ENCODE measurements around the gene INTS1. TPM values are rescaled to one million over a fixed set of nuclear protein-coding genes. Genes with fewer than 3 reads are reported as not detected.
A peak's percentile ranks its signal among the peaks of the same experiment; 100 is the strongest.

Gene INTS1
- total RNA-seq, 1 donor from 2014 or later: 91.0 TPM

- Mint-ChIP-seq H3K9me3 (no peaks in the 10 kb centered on the region), H3K4me1 (ENCODE audit: low read depth) (no peaks in the 10 kb centered on the region), H3K27ac (no peak overlapping the region), H3K36me3 (ENCODE audit: low read depth) (peaks cover 18% of the 10 kb centered on the region), H3K27me3 (ENCODE audit: low read depth) (no peaks in the 10 kb centered on the region), H3K4me3 (ENCODE audit: low read depth) (no peak overlapping the region)
- DNase-seq (ENCODE audit: low spot score): no peak
- intact Hi-C loops (cut with micrococcal nuclease): no loop called here
Measured at GRCh38 chr7:1483536-1484505, 20.4 kb downstream of the INTS1 start.

GRCh38 chr7:1483079-1483478 is 21.1 kb downstream of the INTS1 start:
- no peaks in the 10 kb centered on the region for H3K27me3 Mint-ChIP-seq (ENCODE audit: low read depth)
- H3K4me3 Mint-ChIP-seq (ENCODE audit: low read depth): no peak overlapping the region
- no peak for DNase-seq (ENCODE audit: low spot score)
- H3K4me1 Mint-ChIP-seq (ENCODE audit: low read depth): no peaks in the 10 kb centered on the region
- H3K9me3 Mint-ChIP-seq: no peaks in the 10 kb centered on the region
- intact Hi-C loops (cut with micrococcal nuclease): no loop called here
- H3K36me3 Mint-ChIP-seq (ENCODE audit: low read depth): peaks cover 11% of the 10 kb centered on the region
- H3K27ac Mint-ChIP-seq: no peak overlapping the region

- Mint-ChIP-seq H3K9me3 (no peaks in the 10 kb centered on the region), H3K4me3 (ENCODE audit: low read depth) (no peak overlapping the region), H3K4me1 (ENCODE audit: low read depth) (no peaks in the 10 kb centered on the region), H3K27me3 (ENCODE audit: low read depth) (no peaks in the 10 kb centered on the region), H3K36me3 (ENCODE audit: low read depth) (peaks cover 11% of the 10 kb centered on the region), H3K27ac (no peak overlapping the region)
- intact Hi-C loops (cut with micrococcal nuclease): no loop called here
- no peak for DNase-seq (ENCODE audit: low spot score)
Measured at GRCh38 chr7:1481300-1481699, 22.9 kb downstream of the INTS1 start.

GRCh38 chr7:1480670-1481069 is 23.5 kb downstream of the INTS1 start:
- Mint-ChIP-seq H3K27ac (no peak overlapping the region), H3K36me3 (ENCODE audit: low read depth) (peaks cover 7% of the 10 kb centered on the region), H3K4me3 (ENCODE audit: low read depth) (no peak overlapping the region), H3K9me3 (no peaks in the 10 kb centered on the region), H3K27me3 (ENCODE audit: low read depth) (no peaks in the 10 kb centered on the region), H3K4me1 (ENCODE audit: low read depth) (no peaks in the 10 kb centered on the region)
- DNase-seq (ENCODE audit: low spot score): no peak
- intact Hi-C loops (cut with micrococcal nuclease): no loop called here

- no peaks in the 10 kb centered on the region for H3K9me3 Mint-ChIP-seq
- H3K4me1 Mint-ChIP-seq (ENCODE audit: low read depth): no peaks in the 10 kb centered on the region
- peaks cover 11% of the 10 kb centered on the region for H3K36me3 Mint-ChIP-seq (ENCODE audit: low read depth)
- intact Hi-C loops (cut with micrococcal nuclease): no loop called here
- DNase-seq (ENCODE audit: low spot score): no peak
- H3K4me3 Mint-ChIP-seq (ENCODE audit: low read depth): no peak overlapping the region
- H3K27ac Mint-ChIP-seq: no peak overlapping the region
- no peaks in the 10 kb centered on the region for H3K27me3 Mint-ChIP-seq (ENCODE audit: low read depth)
Measured at GRCh38 chr7:1479287-1479686, 24.9 kb downstream of the INTS1 start.

GRCh38 chr7:1478480-1478879 is 25.7 kb downstream of the INTS1 start:
- no peak for DNase-seq (ENCODE audit: low spot score)
- Mint-ChIP-seq H3K27me3 (ENCODE audit: low read depth) (no peaks in the 10 kb centered on the region), H3K4me1 (ENCODE audit: low read depth) (no peaks in the 10 kb centered on the region), H3K27ac (no peak overlapping the region), H3K36me3 (ENCODE audit: low read depth) (peaks cover 11% of the 10 kb centered on the region), H3K4me3 (ENCODE audit: low read depth) (no peak overlapping the region), H3K9me3 (no peaks in the 10 kb centered on the region)
- intact Hi-C loops (cut with micrococcal nuclease): no loop called here

GRCh38 chr7:1476859-1477258 is 27.3 kb downstream of the INTS1 start:
- H3K27ac Mint-ChIP-seq: no peak overlapping the region

GRCh38 chr7:1475991-1476390 is 28.2 kb downstream of the INTS1 start:
- H3K27ac Mint-ChIP-seq: no peak overlapping the region
- no peaks in the 10 kb centered on the region for H3K9me3 Mint-ChIP-seq
- DNase-seq (ENCODE audit: low spot score): no peak
- no peak overlapping the region for H3K4me3 Mint-ChIP-seq (ENCODE audit: low read depth)
- intact Hi-C loops (cut with micrococcal nuclease): no loop called here
- peaks cover 6% of the 10 kb centered on the region for H3K36me3 Mint-ChIP-seq (ENCODE audit: low read depth)
- no peaks in the 10 kb centered on the region for H3K4me1 Mint-ChIP-seq (ENCODE audit: low read depth)
- no peaks in the 10 kb centered on the region for H3K27me3 Mint-ChIP-seq (ENCODE audit: low read depth)

More at GRCh38 chr7:1476859-1477258, 27.3 kb downstream of the INTS1 start:
- intact Hi-C loops (cut with micrococcal nuclease): no loop called here
- Mint-ChIP-seq H3K4me3 (ENCODE audit: low read depth) (no peak overlapping the region), H3K4me1 (ENCODE audit: low read depth) (no peaks in the 10 kb centered on the region), H3K36me3 (ENCODE audit: low read depth) (peaks cover 7% of the 10 kb centered on the region), H3K9me3 (no peaks in the 10 kb centered on the region), H3K27me3 (ENCODE audit: low read depth) (no peaks in the 10 kb centered on the region)
- no peak for DNase-seq (ENCODE audit: low spot score)

- peaks cover 6% of the 10 kb centered on the region for H3K36me3 Mint-ChIP-seq (ENCODE audit: low read depth)
- H3K4me3 Mint-ChIP-seq (ENCODE audit: low read depth): no peak overlapping the region
- no peaks in the 10 kb centered on the region for H3K9me3 Mint-ChIP-seq
- DNase-seq (ENCODE audit: low spot score): no peak
- intact Hi-C loops (cut with micrococcal nuclease): no loop called here
- H3K4me1 Mint-ChIP-seq (ENCODE audit: low read depth): no peaks in the 10 kb centered on the region
- no peak overlapping the region for H3K27ac Mint-ChIP-seq
- H3K27me3 Mint-ChIP-seq (ENCODE audit: low read depth): no peaks in the 10 kb centered on the region
Measured at GRCh38 chr7:1475393-1475792, 28.8 kb downstream of the INTS1 start.

- intact Hi-C loops (cut with micrococcal nuclease): no loop called here
- DNase-seq (ENCODE audit: low spot score): no peak
- no peak overlapping the region for H3K27ac Mint-ChIP-seq
- H3K4me3 Mint-ChIP-seq (ENCODE audit: low read depth): no peak overlapping the region
- H3K36me3 Mint-ChIP-seq (ENCODE audit: low read depth): peaks cover 6% of the 10 kb centered on the region
- H3K4me1 Mint-ChIP-seq (ENCODE audit: low read depth): no peaks in the 10 kb centered on the region
- no peaks in the 10 kb centered on the region for H3K9me3 Mint-ChIP-seq
- H3K27me3 Mint-ChIP-seq (ENCODE audit: low read depth): no peaks in the 10 kb centered on the region
Measured at GRCh38 chr7:1474736-1475135, 29.5 kb downstream of the INTS1 start.

- intact Hi-C loops (cut with micrococcal nuclease): no loop called here
- Mint-ChIP-seq H3K27ac (no peak overlapping the region), H3K9me3 (no peaks in the 10 kb centered on the region)
Measured at GRCh38 chr7:1473864-1474512, 30.2 kb downstream of the INTS1 start.

GRCh38 chr7:1470901-1471300 is 33.3 kb downstream of the INTS1 start:
- no peak for DNase-seq (ENCODE audit: low spot score)
- Mint-ChIP-seq H3K27me3 (ENCODE audit: low read depth) (no peaks in the 10 kb centered on the region), H3K4me1 (ENCODE audit: low read depth) (no peaks in the 10 kb centered on the region), H3K27ac (no peak overlapping the region), H3K4me3 (ENCODE audit: low read depth) (no peak overlapping the region), H3K36me3 (ENCODE audit: low read depth) (peaks cover 6% of the 10 kb centered on the region), H3K9me3 (no peaks in the 10 kb centered on the region)
- intact Hi-C loops (cut with micrococcal nuclease): no loop called here

More at GRCh38 chr7:1473864-1474512, 30.2 kb downstream of the INTS1 start:
- peak; percentile 77 for DNase-seq (ENCODE audit: low spot score)
- Mint-ChIP-seq H3K36me3 (ENCODE audit: low read depth) (peaks cover 6% of the 10 kb centered on the region), H3K4me3 (ENCODE audit: low read depth) (no peak overlapping the region), H3K4me1 (ENCODE audit: low read depth) (no peaks in the 10 kb centered on the region), H3K27me3 (ENCODE audit: low read depth) (no peaks in the 10 kb centered on the region)

- Mint-ChIP-seq H3K9me3 (no peaks in the 10 kb centered on the region), H3K36me3 (ENCODE audit: low read depth) (no peaks in the 10 kb centered on the region), H3K27ac (no peak overlapping the region), H3K4me3 (ENCODE audit: low read depth) (no peak overlapping the region), H3K27me3 (ENCODE audit: low read depth) (no peaks in the 10 kb centered on the region), H3K4me1 (ENCODE audit: low read depth) (no peaks in the 10 kb centered on the region)
- intact Hi-C loops (cut with micrococcal nuclease): no loop called here
- DNase-seq (ENCODE audit: low spot score): no peak
Measured at GRCh38 chr7:1468643-1469298, 35.4 kb downstream of the INTS1 start.
